GM18505 (cell line): ENCODE data around the gene ATP2B1.
A peak's percentile ranks its signal among the peaks of the same experiment; 100 is the strongest.

Source experiments
- ATAC-seq: cut with Tn5 transposase; IDR thresholded peaks from one replicate; pipeline ENCODE4 v1.9.1; 2021; ENCODE audit not compliant: unreplicated experiment
- POLR2A ChIP-seq: IDR thresholded peaks from 4 replicates; pipeline ENCODE4 v1.6.1; 2011; ENCODE audit warnings: borderline replicate concordance; ENCODE audit not compliant: insufficient read depth, insufficient read length; ENCODE audit errors: extremely low read depth

The ATP2B1 gene

DNA sequence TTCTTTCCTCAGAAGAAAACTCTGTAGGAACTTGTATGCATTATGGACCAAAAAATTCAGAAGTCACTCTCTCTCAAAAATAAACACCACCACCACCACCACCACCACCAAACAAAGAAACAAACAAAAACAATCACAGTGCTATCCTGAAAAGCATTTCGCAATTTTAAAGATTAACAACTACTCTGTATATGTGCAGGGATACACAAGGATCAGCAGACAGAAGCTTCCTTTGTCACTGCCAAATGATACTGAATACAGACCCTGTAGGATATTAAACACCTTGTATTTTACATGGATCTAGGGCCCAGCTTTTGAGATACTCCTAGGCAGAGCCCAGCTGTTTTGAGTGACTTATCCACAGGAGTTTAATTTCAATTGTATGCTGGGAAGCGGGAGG lies 31.7 kb downstream of the ATP2B1 start:
- no peak for ATAC-seq
- TF ChIP-seq POLR2A = no peak

DNA sequence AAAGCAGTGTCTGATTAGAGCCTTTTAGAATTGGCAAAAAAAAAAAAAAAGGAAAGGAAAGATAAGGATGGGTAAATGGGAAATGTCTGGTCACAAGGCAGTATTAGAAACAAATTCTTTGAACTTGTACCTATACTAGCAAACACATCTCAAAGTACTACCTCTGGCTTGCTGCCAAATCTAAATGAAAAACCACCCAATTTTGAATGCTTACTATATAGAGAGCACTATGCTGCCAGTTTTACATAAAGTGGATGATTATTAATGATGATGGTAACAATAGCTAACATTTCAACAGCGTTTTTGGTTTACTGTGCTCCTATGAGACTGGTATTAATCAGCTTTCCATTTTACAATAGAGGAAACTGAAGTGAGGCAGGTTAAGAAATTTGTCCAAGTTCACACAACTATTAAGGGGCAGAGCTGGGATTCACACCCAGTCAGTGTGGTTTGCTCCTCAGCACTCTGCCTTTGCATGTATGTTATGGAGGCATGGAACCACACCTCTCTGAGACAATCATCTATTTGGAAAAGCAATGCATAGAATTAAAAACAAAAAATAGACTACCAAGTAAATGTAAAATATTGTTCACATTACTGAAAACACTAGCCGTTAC lies 34.2 kb downstream of the ATP2B1 start:
- ATAC-seq = no peak
- TF ChIP-seq POLR2A = no peak

DNA sequence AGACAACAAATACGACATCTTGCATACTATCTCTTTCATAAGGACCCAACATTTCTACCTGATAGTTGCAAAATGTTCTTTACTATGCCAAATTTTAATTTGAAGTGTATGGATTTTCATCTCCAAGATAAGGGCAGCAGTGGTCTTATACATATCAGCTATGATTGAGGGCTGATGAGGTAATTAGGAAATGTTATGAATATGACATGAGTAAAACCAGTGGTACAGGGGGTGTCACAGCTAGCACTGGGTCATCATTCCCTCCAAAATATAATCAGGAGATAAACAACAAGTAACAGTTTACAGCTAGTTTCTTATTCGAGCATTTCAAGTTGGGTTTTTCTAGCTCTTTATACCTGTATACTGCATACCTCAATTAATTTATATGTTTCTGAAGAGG lies 35.0 kb downstream of the ATP2B1 start:
- ATAC-seq = no peak
- no peak for TF ChIP-seq POLR2A

DNA sequence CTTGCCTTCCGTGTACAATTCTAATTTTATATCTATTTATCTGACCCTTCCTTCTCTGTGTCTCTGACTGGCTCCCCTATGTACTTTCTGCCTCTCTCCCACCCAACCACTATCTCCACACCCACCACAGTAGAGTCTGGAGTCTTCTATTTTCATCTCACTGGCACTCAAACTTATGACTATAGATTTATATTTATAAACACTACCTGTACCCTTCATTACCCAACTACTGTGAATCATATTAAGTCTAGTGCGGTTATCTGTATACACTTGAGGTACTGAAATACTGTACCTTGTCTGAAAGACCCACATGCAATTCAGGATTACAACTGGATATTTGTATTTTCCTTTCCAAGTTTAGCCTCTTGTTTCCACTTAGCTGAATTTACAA lies 36.1 kb downstream of the ATP2B1 start:
- no peak for ATAC-seq
- TF ChIP-seq POLR2A = no peak

DNA sequence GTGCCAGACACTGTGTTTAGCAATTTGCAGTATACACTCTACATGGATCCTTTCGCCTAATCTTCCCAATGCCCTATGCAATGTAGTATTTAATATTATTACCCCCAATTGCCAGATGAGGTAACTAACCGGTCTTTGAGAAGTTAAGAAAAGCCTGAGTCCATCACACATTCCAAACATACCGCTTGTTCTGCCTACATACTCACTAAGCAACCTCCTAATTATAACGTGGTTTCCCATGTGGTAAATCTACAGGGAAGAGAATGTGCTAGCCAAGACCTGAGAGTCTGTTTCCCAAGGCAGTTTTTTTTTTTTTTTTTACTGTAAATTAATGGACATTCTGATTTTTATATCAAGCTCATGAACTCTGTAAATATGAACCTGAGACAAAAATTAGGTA lies 37.2 kb downstream of the ATP2B1 start:
- ATAC-seq = no peak
- no peak for TF ChIP-seq POLR2A

DNA sequence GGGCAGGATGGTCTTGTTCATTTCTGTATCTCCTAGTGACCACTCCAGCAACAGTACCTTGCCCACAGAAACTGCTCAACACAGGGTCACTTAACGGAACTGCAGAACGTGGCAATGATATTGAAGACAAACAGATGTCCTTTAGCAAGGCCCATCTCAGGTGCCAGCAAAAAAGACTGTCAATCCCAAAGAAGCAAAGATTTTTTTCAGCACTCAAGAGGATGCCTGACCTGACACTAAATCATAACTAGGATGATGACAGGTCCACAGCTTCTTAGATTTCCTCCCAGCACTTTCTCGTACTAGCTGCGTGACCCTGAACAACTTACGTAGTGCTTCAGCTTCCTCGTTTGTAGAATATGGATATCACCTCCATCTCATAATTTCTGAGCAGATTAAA lies 39.4 kb downstream of the ATP2B1 start:
- no peak for ATAC-seq
- no peak for TF ChIP-seq POLR2A

DNA sequence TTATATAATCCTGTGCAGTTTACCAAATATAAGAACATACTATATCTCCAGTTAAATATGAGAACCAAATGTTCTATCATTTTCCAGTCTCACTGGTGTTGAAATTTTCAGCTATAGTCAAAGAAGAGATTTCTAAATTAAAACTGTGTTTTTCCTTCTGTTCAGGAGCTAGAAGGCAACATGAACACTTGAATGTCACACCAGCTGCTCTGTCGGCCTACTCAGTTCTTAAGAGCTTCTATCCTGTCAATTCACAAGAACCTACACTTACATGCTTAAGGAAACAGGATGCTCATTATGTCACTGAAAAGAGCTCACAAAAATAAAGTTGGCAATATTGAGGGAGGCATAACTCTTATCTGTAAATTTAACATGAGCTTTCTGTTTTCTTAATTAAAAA lies 43.1 kb downstream of the ATP2B1 start:
- TF ChIP-seq POLR2A = no peak
- no peak for ATAC-seq

DNA sequence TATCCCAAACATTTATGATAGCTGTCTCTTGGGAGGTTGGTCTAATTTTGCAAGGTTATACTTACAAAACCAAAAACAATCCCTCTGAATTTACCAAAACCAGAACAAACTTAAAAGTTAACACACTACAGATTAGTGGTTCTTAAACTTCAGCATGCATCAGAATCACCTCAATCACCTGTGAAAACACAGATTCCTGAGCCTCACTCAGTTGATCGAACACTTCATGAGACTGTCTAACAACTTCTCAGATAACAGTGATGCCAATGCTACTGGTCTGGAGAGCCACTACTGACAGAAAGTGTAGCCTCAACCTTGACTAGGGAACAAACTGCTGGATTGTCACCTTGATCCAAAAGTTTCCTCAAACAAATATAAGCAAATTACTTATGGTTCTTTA lies 44.2 kb downstream of the ATP2B1 start:
- TF ChIP-seq POLR2A = no peak
- ATAC-seq = no peak

DNA sequence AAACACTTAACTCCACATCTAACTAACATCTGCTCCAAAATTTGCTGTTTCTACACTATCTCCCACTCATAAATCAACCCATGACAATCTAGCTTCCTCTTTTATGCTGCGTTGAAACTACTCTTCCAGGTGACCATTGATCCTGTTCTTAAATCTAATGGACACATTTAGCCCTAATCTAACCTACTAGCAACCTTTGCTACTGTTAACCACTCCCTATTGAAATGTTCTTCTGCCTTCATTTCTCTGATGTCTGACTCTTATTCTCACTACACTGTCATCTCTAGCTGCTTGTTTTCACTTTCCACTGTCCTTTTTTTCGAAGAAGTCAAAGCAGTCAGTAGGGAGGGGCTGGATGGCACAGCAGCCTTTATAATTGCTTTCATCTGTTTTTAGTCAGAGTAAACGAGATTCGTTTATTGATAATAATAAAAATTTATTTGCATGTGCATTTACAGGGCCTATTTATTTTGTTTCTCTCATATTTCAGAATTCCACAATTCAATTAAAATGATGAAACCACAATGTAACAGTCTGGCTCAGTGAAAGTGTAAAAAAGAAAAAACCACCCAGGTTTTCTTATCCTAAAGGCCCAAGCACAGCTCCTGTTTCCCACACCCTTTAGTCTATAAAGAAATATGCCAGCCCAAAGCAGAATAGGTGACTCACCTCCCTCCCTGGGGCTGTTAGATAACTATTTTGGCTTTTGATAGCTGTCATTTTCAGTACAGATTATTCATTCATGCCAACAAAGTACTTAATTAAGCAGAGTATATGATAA lies 44.9 kb downstream of the ATP2B1 start:
- TF ChIP-seq POLR2A = no peak
- peak; percentile 75 for ATAC-seq

DNA sequence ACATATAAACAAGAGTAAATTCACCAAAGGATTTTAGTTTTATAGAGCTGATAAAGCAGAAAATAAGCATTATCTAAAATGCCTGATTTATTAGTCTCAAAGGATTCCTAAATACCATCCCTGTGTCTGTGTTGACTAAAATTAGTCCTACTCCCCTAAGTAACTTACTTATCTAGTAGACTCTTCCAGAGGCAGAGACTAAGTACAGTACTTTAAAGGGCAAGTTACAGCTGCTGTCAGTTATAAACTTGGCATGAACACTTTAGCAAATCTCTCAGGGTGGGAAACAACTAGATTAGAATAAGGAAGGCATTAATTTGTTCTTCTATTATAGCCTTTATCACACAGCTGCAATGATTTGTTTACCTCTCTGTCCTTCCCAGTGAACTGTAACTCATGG lies 46.0 kb downstream of the ATP2B1 start:
- no peak for ATAC-seq
- TF ChIP-seq POLR2A = no peak

DNA sequence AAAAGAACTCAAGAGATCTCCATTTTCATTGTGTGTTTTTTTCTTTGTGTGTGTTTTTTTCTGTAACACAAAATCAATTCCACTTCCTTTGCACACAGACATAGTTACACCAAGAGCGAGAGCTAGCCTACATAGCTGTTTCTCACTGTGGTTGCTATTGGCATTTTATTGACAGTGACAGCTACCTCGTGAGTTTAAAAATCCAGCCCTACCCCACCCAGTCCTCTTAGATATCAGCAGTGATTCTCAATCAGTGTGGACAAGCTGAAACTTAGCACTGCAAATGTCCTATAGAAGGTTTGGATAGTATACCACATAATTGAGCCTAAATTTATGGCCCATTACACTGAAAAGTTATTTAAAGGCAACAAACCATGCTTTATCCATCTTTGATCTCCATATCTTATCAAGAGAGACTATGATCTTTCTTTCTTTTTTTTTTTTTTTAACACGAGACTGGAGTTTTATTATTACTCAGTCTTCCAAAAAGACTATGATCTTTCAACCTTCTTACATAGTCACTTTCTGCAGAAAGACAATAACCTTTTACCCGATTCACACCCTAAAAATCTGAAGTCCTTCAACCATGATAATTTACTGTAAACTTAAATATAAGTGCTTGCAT lies 46.8 kb downstream of the ATP2B1 start:
- no peak for ATAC-seq

DNA sequence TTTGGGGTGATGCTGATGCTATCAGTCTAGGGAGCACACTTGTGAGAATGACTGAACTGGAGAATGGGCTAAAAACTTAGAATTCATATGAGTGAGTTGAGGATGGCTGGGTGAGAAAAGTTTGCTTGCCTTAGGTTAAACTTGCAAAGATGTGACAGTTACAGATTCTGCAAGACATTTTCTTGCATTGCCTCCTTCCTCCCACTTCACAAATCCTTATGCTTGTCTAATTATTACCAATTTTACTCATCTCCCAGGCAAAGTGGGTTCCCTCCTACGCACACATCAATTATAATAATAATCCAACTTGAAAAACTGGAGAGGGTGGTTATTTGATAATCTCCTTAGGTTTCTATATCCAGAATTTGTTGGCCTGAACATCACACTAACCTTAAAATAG lies 50.9 kb downstream of the ATP2B1 start:
- ATAC-seq = no peak
- no peak for TF ChIP-seq POLR2A

More for the DNA sequence above, 46.8 kb downstream of the ATP2B1 start:
- no peak for TF ChIP-seq POLR2A

DNA sequence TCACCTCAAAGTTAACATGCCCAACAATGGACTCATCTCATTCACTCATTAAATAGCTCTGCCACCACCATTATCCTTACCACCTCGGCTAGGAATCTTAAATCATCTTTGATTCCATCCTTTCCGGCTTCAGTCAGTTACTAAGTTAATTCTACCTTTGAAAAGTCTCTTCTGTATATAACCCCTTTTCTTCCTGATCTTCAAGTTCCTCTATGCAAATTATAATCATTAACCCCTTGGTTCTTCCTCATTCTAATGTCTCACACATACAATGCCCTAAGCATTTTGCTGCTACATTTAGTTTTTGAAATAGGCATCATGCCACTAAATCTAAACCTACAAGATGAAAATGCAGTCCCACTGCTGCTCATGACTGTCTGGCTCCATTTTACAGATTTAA lies 51.6 kb downstream of the ATP2B1 start:
- ATAC-seq = no peak
- TF ChIP-seq POLR2A = no peak

DNA sequence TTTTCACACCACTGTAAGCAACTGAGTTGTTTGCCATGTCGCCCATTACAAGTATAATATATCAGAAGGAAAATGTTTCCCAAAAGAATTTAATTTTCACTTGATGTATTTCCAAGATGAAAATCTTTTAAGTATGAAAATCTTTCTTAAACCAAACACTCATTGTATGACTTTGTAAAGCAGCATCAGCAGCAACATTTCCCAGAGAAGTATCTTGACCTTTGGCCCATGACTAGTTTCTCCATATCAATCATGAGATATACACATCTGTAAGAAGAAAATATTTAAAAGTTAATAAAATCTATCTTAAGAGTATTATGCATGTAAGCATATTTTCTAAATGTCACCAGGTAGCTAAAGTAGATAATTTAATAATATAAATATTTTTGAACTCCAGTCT lies 52.8 kb downstream of the ATP2B1 start:
- no peak for TF ChIP-seq POLR2A
- ATAC-seq = no peak
